ENCODE results near the gene DBH. TPM values are rescaled to one million over a fixed set of nuclear protein-coding genes. Genes with fewer than 3 reads are reported as not detected.

The DBH gene
- total RNA-seq, 1 donor = not detected

DNA sequence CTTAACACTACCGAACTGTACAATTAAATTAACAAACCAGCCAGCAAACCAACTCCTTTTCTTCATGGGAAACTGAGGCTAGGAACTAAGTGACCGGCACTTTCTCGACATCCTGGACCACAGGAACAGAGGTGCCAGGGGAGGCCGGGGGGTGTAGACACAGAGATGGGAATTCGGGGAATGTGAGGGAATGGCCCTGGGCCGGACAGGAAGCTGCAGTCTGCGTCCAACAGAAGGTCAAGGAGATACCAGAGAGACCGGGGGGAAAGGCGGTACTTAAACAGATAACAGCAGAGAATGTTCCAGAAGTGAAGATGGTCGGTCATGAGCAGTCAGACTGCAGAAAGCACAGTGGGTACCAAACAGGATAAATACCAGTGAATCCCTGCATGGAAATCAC is 40.3 kb downstream of the DBH start:
- TF ChIP-seq, protein P1, sequence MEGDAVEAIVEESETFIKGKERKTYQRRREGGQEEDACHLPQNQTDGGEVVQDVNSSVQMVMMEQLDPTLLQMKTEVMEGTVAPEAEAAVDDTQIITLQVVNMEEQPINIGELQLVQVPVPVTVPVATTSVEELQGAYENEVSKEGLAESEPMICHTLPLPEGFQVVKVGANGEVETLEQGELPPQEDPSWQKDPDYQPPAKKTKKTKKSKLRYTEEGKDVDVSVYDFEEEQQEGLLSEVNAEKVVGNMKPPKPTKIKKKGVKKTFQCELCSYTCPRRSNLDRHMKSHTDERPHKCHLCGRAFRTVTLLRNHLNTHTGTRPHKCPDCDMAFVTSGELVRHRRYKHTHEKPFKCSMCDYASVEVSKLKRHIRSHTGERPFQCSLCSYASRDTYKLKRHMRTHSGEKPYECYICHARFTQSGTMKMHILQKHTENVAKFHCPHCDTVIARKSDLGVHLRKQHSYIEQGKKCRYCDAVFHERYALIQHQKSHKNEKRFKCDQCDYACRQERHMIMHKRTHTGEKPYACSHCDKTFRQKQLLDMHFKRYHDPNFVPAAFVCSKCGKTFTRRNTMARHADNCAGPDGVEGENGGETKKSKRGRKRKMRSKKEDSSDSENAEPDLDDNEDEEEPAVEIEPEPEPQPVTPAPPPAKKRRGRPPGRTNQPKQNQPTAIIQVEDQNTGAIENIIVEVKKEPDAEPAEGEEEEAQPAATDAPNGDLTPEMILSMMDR (IDR thresholded peaks at IDR 0.05; ENCODE audit: insufficient read depth, low read length) = no peak
- no peak for DNase-seq (ENCODE audit: low read depth)

DNA sequence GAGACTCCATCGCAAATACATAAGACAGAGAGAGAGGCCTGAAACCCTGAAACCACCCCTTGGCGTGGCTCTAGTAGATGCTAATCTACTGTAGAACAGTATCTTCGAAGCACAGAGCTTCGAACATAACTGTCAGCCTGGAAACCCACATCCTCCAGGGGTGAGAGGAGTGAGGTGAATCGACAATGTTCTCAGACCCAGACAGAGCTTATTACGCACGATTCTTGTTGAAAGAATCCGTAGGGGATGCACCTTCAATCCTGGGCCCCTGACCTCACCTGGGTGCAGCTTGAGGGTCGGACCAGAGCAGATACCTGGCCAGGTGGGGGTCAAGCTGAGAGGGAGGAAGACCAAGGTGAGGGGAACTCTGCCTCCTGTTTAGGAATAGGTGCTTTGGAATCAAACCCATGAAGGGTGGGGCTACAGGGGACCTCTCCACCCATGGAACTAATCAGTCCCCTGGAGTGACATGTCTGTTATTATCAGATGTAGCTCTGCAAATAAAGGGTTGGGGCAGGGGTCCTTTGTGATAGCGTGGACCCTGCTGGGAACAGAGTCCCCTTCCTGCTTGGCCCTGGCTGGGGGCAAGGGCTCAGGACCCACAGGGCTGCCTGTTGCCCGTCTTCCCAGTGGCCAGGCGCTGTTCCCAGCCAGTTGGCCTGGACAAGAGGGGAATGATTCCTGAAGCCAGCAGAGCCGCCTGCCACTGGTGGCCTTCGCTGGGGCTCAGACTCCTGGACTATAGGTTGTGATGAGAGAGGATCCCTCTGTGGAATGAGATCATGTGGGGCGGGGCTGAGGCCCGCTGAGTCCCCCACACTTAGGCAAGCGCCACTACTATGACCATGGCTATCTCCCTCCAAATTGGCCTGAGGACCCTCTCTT is 41.2 kb downstream of the DBH start:
- TF ChIP-seq, protein P1 (IDR thresholded peaks at IDR 0.05; ENCODE audit: insufficient read depth, low read length) = no peak
- no peak overlapping the region for H3K4me3 ChIP-seq (ENCODE audit: low read depth, low read length)

More for the DNA sequence above, 40.3 kb downstream of the DBH start:
- H3K4me3 ChIP-seq (ENCODE audit: low read depth, low read length) = no peak overlapping the region

DNA sequence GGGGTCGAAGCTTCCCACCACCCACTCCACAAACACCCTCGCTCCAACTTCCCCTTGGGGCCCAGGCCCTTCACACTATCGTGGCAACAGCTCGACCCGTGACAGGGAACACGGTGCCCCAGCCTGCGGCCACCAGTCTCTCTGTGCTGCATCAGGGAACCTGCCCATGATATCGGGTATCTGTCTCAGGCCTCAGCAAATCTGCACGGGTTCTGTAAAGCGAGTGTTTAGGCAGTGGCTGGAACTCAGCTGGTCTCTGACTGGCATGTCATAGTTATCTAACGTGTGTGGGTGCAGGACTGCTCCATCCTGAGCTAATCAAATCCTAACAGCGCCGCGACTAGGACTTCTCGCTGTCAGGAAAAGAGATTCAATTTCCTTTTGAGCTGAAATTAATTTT is 42.9 kb downstream of the DBH start:
- DNase-seq (ENCODE audit: low read depth) = no peak
- TF ChIP-seq, protein P1 (IDR thresholded peaks at IDR 0.05; ENCODE audit: insufficient read depth, low read length) = no peak
- H3K4me3 ChIP-seq (ENCODE audit: low read depth, low read length) = no peak overlapping the region

More for the DNA sequence above, 41.2 kb downstream of the DBH start:
- DNase-seq (ENCODE audit: low read depth) = no peak

DNA sequence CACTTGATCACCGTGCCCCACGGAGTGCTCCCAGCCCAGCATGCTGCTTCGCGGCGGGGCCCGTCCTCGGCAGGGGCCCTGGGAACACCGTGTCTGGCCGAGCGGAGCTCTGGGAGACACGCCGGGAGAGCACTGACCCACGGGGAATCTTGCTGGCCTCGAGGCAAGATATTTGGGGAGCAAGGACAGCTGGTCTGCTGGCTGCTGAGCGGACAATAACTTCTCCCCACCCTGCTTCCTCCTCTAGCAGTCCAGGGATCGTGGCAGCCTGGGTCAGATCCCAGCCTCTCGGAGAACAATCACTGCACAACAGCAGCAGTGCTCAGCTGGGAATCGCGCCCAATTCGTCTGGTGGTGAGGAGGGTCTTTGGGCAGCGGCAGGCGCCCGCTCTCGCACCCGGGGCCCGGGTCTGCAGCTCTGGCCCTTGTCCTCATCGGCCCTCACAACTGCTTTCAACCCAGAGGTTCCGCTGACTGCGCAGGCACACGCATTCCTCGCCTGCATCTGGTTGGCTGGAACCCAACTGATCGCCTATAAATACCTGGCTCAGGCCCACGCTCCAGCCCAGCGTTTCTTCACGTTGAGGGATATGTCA is 43.4 kb downstream of the DBH start:
- no peak overlapping the region for H3K4me3 ChIP-seq (ENCODE audit: low read depth, low read length)
- DNase-seq (ENCODE audit: low read depth) = no peak
- TF ChIP-seq, protein P1 (IDR thresholded peaks at IDR 0.05; ENCODE audit: insufficient read depth, low read length) = no peak

DNA sequence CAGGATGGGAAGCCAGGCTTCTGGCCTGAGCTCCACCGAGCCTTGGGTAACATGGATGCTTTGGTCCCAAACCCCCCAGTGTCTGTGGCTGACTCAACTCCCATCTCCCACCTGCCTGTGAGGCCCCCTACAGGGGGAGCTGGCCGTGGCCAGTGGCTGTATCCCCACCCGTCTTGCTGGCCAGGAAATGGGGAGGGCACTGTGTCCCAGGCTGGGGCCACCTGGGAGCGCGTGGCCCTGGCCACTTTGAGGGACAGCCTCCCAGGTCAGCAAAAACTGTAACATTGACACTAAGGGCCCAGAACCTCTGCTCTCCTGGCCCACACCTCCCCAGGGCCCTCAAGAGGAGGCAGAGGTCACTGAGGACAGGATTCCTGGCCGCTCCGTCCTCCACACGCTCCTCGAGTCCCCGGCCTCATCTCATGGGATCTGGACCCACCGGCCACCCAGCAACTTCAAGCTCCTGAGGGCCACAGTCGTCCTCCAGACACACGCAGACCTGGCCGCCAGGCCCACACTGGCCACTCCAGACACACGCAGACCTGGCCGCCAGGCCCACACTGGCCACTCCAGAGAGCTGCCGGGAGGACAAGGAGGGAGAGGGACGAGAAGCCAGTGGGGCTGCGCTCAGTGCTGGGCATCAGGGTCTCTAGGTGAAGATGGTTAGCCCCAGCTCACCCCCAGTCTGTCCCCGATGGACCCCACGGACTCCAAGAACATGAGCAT is 44.2 kb downstream of the DBH start:
- no peak for DNase-seq (ENCODE audit: low read depth)
- TF ChIP-seq, protein P1 (IDR thresholded peaks at IDR 0.05; ENCODE audit: insufficient read depth, low read length) = no peak
- H3K4me3 ChIP-seq (ENCODE audit: low read depth, low read length) = no peak overlapping the region

DNA sequence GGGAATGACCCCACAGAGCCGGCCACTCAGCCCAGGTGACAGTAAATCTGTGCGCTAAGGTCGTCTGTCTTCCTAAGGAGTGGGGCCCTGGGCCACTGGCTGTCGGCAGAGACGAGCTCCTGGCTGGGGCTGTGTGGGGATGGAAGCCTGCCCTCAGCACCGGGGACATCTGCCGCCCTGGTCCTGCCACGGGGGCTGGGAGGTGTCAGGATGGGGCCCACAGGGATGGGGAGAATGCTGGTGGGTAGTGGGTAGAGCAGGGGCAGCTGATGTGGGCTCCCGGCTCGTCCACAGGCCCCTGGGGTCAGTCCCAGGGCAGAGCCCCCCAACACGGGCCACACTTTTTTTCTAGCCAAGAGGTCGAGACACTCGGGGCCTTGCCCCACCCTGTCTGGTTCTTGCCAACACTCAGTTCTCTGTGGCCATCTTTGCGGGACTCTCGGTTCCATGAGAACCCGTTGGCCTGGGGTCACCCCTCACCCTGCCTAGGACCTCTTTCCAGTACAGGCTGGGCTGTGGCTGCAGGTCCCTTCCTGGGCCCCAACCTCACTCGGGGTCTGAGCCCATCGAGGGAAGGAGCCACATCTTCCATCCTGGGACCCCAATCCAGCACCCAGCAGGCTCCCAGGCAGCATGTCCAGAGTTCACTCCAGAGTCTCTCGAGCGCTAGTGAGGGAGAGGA is 45.0 kb downstream of the DBH start:
- TF ChIP-seq, protein P1 (IDR thresholded peaks at IDR 0.05; ENCODE audit: insufficient read depth, low read length) = no peak
- no peak for DNase-seq (ENCODE audit: low read depth)

More for the DNA sequence above, 45.0 kb downstream of the DBH start:
- H3K4me3 ChIP-seq (ENCODE audit: low read depth, low read length) = no peak overlapping the region
